Measurements from ENCODE around the gene DTX1.

DNA sequence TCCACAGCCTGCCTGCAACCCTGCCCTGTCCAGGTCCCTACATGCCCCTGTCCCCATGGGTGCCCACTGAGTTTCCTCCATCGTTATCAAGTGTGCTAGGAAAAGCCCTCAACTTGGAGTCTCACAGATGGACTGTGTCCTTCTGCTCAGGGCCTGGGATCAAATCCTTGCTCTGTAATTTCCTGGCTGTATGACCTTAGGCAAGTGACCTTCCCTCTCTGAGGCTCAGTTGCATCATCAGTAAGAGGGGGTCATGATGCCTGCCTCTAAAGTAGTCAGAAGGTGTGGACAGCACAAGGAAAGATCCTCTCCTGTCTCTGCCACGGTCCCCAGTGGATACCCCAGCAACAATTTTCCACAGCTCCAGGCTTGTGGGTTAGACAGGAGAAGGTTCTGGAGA is 56.9 kb downstream of the DTX1 start:
- TF ChIP-seq, protein P1, sequence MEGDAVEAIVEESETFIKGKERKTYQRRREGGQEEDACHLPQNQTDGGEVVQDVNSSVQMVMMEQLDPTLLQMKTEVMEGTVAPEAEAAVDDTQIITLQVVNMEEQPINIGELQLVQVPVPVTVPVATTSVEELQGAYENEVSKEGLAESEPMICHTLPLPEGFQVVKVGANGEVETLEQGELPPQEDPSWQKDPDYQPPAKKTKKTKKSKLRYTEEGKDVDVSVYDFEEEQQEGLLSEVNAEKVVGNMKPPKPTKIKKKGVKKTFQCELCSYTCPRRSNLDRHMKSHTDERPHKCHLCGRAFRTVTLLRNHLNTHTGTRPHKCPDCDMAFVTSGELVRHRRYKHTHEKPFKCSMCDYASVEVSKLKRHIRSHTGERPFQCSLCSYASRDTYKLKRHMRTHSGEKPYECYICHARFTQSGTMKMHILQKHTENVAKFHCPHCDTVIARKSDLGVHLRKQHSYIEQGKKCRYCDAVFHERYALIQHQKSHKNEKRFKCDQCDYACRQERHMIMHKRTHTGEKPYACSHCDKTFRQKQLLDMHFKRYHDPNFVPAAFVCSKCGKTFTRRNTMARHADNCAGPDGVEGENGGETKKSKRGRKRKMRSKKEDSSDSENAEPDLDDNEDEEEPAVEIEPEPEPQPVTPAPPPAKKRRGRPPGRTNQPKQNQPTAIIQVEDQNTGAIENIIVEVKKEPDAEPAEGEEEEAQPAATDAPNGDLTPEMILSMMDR (IDR thresholded peaks at IDR 0.05) = no peak
- TF ChIP-seq EP300 (IDR thresholded peaks at IDR 0.05) (no peak), POLR2A (IDR thresholded peaks at IDR 0.05) (no peak), POLR2AphosphoS5 (IDR thresholded peaks at IDR 0.05) (no peak)

Measured in stomach (tissue), 4 donors.